NCI-H2029 treated with DMSO at 0.1 percent for 48 hours (cell line): ENCODE measurements around the gene NHLRC4.
"Not testable (repeated sequence)": the region's sequence is repeated elsewhere in the genome, so short reads cannot be mapped to it uniquely, and the experiment has no call there.

ENCODE experiments used
- DNase-seq: peaks from one replicate; lab custom pipeline; 2025; lab: John Stamatoyannopoulos, UW

The NHLRC4 gene

DNA sequence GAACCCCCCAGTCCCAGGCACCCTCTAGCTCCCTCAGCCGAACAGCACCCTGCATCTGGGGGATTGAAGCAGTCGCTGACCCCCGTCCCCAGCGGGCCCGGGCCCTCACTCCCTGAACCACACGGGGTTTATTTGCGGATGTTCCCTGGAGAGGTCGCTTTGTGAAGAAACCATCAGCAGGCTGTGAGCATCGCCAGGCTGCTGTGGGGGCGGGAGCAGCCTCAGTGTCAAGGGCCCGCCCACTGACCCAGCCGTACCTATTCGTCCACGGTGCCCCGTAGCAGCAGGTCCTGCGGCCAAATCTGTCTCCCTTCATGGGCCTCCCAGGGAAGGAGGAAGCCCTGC is 16.6 kb downstream of the NHLRC4 start:
- no peak for DNase-seq

DNA sequence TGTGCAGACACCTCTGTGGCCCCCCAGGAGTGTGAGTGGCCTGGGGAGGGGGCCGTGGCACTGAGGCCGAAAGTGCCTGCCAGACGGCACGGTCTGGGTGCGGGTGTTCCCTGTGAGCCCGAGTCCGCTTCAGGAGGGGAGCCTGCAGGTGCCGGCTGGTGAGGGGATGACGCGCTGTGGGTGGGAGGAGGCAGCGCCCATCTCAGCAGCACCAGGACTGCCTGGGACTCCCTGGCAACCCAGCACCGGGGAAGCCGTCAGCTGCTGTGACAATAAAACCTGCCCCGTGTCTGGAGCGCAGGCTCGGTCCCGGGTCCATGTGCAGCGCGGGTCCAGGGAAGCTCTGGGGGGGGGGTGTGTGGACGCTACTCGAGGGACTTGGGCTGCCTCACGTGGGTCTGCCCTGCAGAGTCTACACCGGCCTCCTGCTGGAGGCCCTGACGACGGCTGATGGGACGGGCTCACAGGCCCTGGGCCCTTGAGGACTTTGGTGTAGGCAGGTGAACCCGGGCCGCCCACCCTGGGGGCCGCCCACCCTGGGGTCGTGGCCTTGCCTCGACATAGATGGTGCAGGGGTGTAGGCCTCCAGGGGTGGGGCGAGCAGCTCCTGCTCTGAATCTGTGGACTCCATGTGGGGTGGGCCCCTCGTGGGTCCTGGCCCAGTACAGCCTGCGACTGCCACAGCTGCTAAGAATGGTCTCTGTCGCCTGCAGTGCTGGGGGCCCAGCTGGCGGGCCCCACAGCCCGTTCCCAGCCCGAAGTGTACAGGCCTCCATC is 17.2 kb downstream of the NHLRC4 start:
- DNase-seq, result no peak

DNA sequence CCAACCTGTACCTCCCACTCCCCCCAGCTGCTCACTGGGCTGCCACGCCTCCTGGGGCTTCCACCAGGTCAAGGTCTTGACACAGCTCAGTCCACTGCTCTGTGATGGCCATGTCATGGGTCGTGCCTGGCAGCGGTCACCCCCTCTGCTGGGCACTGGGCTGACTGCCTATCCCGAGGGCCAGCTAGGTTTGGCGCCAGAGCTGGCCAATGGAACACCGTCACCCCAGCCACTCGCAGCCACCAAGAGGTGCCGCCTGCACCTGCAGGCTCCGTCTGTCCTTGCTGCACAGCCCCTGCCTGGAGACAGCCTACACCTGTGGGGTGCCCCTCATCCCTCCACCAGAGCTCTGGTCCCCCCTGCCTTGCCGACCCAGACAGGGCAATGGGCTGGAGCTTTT is 18.5 kb downstream of the NHLRC4 start:
- no peak for DNase-seq

DNA sequence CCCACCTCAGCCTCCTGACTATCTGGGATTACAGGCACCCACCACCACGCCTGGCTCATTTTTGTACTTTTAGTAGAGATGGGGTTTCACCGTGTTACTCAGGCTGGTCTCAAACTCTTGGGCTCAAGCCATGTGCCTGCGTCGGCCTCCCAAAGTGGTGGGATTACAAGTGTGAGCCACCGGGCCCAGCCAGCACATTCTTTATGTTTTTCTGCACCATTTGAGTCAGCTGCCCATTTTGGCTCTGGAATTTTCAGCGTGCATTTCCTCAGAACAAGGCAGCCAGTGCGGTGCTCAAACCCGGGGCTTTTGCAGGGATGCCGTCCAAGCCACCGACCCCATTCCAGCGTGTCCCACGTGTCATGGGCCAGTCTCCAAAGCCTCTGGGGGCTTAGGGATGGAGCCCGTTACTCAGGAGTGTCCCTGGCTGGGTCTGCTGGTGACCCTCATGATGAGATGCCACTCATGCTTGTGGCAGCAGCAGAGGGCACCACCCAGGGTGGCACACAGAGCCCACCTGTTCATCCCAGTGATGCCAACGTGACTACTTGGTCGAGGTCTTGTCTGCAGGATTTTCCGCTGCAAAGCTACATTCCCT is 19.3 kb downstream of the NHLRC4 start:
- DNase-seq, result no peak

DNA sequence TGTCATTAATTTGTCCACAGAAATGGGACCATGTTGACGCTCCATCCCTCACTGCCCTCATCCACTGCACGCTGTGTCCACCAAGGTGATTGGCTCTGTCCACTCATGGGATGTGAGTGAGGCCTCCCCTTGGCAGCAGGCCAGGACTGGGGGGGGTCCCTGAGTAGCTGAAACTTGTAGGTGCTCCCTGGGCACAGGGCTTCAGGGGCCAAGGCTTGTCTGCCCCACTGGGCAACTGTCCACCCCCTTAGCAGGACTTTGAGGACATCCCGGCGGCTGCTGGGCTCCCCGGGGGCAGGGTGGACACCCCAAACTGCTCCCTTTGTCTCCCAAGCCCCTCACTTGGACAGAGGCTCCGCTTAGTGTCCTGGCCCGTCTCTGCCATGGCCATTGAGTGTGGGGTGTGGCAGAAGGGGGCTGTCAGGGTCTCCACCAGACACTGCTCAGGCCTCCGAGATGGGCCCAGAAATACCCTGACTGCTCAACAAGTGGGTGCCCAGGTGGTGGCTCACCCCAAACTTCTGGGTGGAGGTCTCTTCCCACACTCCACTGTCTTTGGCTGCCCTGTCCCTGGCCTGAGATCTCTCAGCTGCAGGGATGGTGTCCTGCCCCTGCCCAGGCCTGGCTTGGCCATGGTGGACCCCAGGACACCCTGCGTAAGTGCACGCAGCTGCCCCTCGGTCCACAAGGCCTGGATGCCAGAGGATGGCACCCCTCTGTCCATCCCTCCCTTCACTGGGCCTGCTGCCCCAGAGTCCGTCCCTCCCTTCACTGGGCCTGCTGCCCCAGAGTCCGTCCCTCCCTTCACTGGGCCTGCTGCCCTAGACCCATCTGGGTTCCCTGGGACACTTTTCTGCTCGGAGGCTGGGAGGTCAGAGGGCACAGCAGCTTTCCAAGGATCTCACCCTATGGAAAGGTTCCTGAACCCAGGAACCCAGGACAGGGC is 20.1 kb downstream of the NHLRC4 start:
- no peak for DNase-seq

DNA sequence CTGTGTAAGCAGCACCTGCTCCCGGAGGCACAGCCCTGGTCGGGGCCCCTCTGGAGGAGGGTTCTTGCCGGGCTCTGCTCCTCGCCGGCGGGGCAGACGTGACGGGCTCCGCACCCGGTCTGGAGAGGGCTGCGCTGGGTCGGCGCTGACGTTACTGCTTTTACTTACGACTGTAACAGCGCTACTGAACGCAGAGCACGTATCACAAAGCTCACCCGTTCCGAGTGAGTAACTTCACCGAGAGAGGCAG is 21.8 kb downstream of the NHLRC4 start:
- no peak for DNase-seq

DNA sequence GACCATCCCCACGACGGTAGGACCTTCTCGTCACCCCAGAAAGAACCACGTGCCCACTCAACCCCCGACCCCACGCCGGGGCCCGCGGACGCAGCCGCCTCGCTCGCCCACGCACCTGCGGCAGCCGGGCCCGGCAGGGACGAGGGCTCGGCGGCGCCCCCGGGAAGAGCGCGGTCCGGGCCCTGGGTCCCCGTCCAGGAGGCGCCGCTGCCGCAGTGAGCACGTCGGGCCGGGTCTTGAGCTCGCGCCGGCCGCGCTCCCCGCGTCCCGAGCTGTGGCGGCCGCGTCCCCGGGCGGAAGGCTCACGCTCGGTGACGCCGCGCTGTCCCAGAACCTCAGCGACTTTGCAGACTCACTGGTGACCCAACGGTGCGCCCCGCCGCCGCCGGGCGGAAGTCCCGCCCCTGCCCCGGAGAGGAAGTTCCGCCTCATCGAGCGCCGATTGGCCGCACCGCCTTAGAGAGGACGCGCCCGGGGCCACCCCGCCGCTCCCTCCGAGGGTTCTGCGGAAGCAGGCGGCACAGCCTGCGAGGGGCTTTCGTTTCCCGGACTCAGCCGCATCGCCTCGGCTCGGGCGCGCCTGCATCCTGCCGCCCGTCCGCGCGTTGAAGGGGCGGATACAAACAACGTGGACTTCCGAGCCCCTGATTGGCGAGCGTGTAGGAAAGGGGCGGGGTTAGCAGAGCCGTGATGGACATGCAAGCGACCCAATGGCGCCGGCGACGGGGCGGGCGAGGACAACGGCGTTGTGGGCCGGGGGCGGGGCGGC is 22.3 kb downstream of the NHLRC4 start:
- peak; percentile 70 for DNase-seq

- peak; percentile 70 for DNase-seq
Observed at GRCh38 chr16:589658-590187, 22.9 kb downstream of the NHLRC4 start, which contains the start of gene RAB40C. TSS of gene RAB40C (plus strand) at chr16:590066. CDS start at chr16:590292, 226 bp downstream.

- no peak for DNase-seq
Observed at GRCh38 chr16:590188-590814, 23.5 kb downstream of the NHLRC4 start.

- DNase-seq, result no peak
Observed at GRCh38 chr16:590815-591200, 24.0 kb downstream of the NHLRC4 start.

DNA sequence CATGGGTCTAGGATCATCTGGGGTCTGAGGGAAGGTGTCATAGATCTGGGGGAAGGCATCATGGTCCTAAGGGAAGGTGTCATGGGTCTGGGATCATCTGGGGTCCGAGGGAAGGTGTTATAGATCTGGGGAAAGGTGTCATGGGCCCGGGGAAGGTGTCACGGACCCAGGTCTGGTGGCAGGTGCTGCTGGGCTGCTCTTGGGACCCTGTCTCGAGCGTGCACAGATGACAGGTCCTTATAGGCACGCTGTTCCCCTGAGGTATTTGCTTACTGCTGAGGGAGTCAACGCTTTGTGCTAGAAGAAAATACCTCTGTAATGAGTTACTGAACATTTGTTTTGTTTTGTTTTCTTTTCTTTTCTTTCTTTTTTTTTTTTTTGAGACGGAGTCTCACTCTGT is 24.4 kb downstream of the NHLRC4 start:
- no peak for DNase-seq

DNA sequence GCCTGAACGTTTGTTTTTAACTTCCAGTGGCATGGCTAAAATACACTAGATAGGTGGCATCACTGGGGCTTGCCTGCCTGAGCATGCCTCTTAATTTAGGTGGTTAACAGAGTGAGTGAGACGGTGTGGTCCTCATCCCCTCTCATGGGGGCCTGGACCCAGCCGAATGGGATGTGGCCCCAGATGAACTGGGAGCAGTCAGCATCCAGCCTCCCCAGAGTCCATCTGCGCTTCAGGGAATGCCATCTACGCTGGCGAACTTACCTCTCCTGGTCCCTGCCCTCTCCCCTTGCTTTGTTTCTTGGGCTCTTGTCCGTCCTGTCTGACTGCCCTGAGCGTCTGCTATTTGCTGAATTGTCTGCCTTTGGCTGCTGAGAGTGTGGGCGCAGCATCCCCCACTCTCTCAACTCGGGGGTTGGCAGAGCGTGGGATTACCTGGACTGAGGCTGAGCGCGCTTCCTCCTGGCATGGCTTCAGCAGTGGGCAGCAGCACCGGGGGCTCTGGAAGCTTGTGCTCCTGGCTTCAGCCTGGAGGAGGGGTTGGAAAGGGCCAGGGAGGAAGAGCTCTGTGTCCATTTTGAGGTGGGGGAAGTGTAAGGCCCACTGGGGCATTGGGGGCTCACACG is 25.2 kb downstream of the NHLRC4 start:
- no peak for DNase-seq

DNA sequence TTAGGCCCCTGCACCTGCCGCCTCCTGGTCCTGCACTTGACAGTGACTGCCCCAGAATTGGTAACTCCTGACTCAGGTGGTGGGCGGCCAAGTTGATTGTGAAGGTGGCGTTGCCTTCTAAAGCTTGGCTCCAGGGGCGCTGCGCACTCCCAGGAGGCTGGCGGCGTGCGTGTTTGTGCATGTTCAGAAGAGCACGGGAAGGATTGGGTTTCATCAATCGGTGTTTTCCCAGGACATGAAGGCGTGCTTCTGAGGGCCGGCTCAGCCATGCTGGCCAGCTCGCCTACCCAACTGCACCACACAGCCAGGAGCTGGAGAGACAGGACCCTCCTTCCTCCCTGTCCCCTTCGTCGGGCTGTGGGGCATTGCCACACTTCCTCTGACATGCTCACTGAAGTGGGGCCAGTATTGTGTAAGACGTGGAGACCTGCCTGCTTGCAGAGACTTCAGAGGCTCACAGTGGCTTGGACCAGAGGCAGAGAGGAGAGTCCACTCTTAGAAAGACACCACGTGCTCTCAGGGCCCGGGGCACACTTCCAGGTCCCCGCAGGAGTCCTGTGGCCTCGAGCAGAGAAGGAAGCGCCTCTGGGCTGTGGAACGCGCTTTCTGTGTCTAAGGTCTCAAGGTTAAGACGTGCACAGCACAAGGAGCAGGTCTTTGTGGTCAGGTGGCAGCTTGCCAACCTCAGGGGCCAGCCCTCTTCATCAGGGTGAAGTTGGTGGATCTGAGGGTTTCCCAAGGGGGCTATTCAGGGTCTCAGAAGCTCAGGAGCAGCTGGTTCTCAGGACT is 25.9 kb downstream of the NHLRC4 start:
- peak; percentile 57 for DNase-seq

GRCh38 chr16:593406-593805 is 26.6 kb downstream of the NHLRC4 start:
- peak; percentile 85 for DNase-seq

DNA sequence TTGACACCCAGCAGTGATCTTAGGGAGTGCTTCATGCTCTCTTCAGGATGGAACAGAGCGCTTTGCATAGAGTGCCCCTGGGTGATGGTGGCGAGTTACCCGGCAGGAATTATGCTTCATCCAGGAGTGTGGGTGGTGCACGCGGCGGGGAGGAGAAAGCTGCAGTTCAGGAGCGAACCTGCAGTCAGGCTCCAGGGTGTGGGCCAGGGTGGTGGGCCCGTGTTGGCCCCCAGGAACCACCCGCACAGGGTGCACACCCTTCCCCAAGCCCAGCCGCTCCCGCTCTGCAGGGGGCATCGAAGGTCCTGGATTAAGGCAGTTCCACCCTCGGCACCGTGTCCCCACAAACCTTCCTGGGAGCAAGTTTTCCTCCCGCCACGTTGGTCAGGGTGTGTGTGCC is 27.0 kb downstream of the NHLRC4 start:
- no peak for DNase-seq

- no peak for DNase-seq
Observed at GRCh38 chr16:595094-595528, 28.3 kb downstream of the NHLRC4 start.

- no peak for DNase-seq
Observed at GRCh38 chr16:595942-596735, 29.3 kb downstream of the NHLRC4 start.

- DNase-seq, result no peak
Observed at GRCh38 chr16:596736-597060, 29.9 kb downstream of the NHLRC4 start.

DNA sequence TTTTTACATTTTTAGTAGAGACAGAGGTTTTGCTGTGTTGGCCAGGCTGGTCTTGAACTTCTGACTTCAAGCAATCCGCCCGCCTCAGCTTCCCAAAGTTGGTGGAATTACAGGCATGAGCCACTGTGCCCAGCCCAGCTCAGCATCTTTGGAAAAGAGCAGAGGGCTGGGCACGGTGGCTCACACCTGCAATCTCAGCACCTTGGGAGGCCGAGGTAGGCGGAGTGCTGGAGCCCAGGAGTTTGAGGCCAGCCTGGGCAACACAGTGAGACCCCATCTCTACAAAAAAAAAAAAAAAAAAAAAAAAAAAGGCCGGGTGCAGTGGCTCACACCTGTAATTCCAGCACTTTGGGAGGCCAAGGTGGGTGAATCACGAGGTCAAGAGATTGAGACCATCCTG is 30.9 kb downstream of the NHLRC4 start:
- not testable (repeated sequence) for DNase-seq
